Ishikawa (cell line): ENCODE data around the gene FADS6.

Experiments
- CEBPB ChIP-seq: IDR thresholded peaks from 2 replicates; pipeline ENCODE4 v1.6.1; 2012
- CREB1 ChIP-seq: IDR thresholded peaks from 2 replicates; pipeline ENCODE4 v1.6.1; 2012; ENCODE audit warnings: low read depth
- EGR1 ChIP-seq: IDR thresholded peaks from 2 replicates; pipeline ENCODE4 v1.6.1; 2012
- EP300 ChIP-seq: IDR thresholded peaks from 2 replicates; pipeline ENCODE4 v1.6.1; 2012; ENCODE audit warnings: borderline replicate concordance
- FOXM1 ChIP-seq: IDR thresholded peaks from 2 replicates; pipeline ENCODE4 v1.6.1; 2012; ENCODE audit warnings: low read depth, borderline replicate concordance
- MAX ChIP-seq: IDR thresholded peaks from 2 replicates; pipeline ENCODE4 v1.6.1; 2012
- NFIC ChIP-seq: IDR thresholded peaks from 2 replicates; pipeline ENCODE4 v1.6.1; 2012
- RAD21 ChIP-seq: IDR thresholded peaks from 2 replicates; pipeline ENCODE4 v1.6.1; 2012; ENCODE audit warnings: low read depth
- REST ChIP-seq: IDR thresholded peaks from 2 replicates; pipeline ENCODE4 v1.6.1; 2012; ENCODE audit warnings: low read depth, mild to moderate bottlenecking
- TAF1 ChIP-seq: IDR thresholded peaks from 2 replicates; pipeline ENCODE4 v1.6.1; 2012; ENCODE audit warnings: low read depth, mild to moderate bottlenecking
- TCF12 ChIP-seq: IDR thresholded peaks from 2 replicates; pipeline ENCODE4 v1.6.1; 2012; ENCODE audit warnings: low read depth
- TEAD4 ChIP-seq: IDR thresholded peaks from 2 replicates; pipeline ENCODE4 v1.6.1; 2012
- USF1 ChIP-seq: IDR thresholded peaks from 2 replicates; pipeline ENCODE4 v1.6.1; 2012
- YY1 ChIP-seq: IDR thresholded peaks from 2 replicates; pipeline ENCODE4 v1.6.1; 2012; ENCODE audit warnings: low read depth
- ZBTB7A ChIP-seq: IDR thresholded peaks from 2 replicates; pipeline ENCODE4 v1.6.1; 2012; ENCODE audit warnings: low read depth

The FADS6 gene

GRCh38 chr17:74892013-74892841, 1.2 kb downstream of the FADS6 start:
- TF ChIP-seq EGR1 (no peak), REST (no peak)

GRCh38 chr17:74890554-74890953, 2.9 kb downstream of the FADS6 start:
- TF ChIP-seq TEAD4: no peak
- TF ChIP-seq TAF1: no peak
- TF ChIP-seq EGR1: no peak
- no peak for TF ChIP-seq FOXM1
- no peak for TF ChIP-seq CREB1
- TF ChIP-seq MAX: no peak
- no peak for TF ChIP-seq ZBTB7A
- TF ChIP-seq USF1: no peak

GRCh38 chr17:74888469-74888868, 5.0 kb downstream of the FADS6 start:
- TF ChIP-seq USF1: no peak
- no peak for TF ChIP-seq TCF12
- no peak for TF ChIP-seq EP300
- TF ChIP-seq FOXM1: no peak
- TF ChIP-seq CEBPB: no peak
- no peak for TF ChIP-seq REST
- TF ChIP-seq YY1: no peak
- TF ChIP-seq TEAD4: no peak
- no peak for TF ChIP-seq RAD21
- no peak for TF ChIP-seq NFIC
- TF ChIP-seq ZBTB7A: no peak
- TF ChIP-seq TAF1: no peak
- TF ChIP-seq EGR1: no peak
- TF ChIP-seq CREB1: no peak
- TF ChIP-seq MAX: no peak

GRCh38 chr17:74883241-74883745, 10.1 kb downstream of the FADS6 start:
- no peak for TF ChIP-seq MAX
- no peak for TF ChIP-seq TEAD4
- no peak for TF ChIP-seq ZBTB7A
- TF ChIP-seq TCF12: no peak
- TF ChIP-seq EP300: no peak
- no peak for TF ChIP-seq RAD21
- no peak for TF ChIP-seq TAF1
- TF ChIP-seq EGR1: no peak
- no peak for TF ChIP-seq CREB1
- TF ChIP-seq YY1: no peak
- no peak for TF ChIP-seq REST
- no peak for TF ChIP-seq NFIC
- no peak for TF ChIP-seq FOXM1
- no peak for TF ChIP-seq USF1
- no peak for TF ChIP-seq CEBPB
